HCT116 (cell line): ENCODE results near the gene CCDC158.

Experiments used
- CTCF ChIP-seq, 3 experiments: fragments of 200-600 bp in 1 of 3; sonication (generic) in 1 of 3; IDR thresholded peaks in 2 of 3; conservative IDR thresholded peaks in 1 of 3; 2 replicates each; pipeline ENCODE4 v1.5.1; 2012 to 2017; ENCODE audit warnings: low read depth in 2 of 3, low read length in 2 of 3, antibody characterized with exemption in 1 of 3, borderline replicate concordance in 1 of 3, control low read depth in 1 of 3, mild to moderate bottlenecking in 1 of 3, mixed read lengths in 1 of 3, mixed run types in 1 of 3, moderate library complexity in 1 of 3; ENCODE audit not compliant: insufficient read depth in 1 of 3
- ELF1 ChIP-seq: IDR thresholded peaks from 2 replicates; pipeline ENCODE4 v1.6.1; 2012; ENCODE audit warnings: low read depth, borderline replicate concordance
- EZH2phosphoT487 ChIP-seq: fragments of 200-600 bp; IDR thresholded peaks from 2 replicates; pipeline ENCODE4 v1.6.1; 2018; ENCODE audit warnings: antibody characterized with exemption, borderline replicate concordance
- POLR2A ChIP-seq: IDR thresholded peaks from 2 replicates; pipeline ENCODE4 v1.7.0; 2011; ENCODE audit warnings: borderline replicate concordance; ENCODE audit not compliant: insufficient read depth, insufficient read length; ENCODE audit errors: extremely low read depth
- POLR2AphosphoS5 ChIP-seq: IDR thresholded peaks from 2 replicates; pipeline ENCODE4 v1.6.1; 2011; ENCODE audit warnings: mild to moderate bottlenecking, low read depth, low read length, moderate library complexity
- RAD21 ChIP-seq: IDR thresholded peaks from 2 replicates; pipeline ENCODE4 v1.6.1; 2012; ENCODE audit warnings: low read depth, mild to moderate bottlenecking
- SP1 ChIP-seq: IDR thresholded peaks from 2 replicates; pipeline ENCODE4 v1.6.1; 2012; ENCODE audit warnings: low read depth
- YY1 ChIP-seq: IDR thresholded peaks from 2 replicates; pipeline ENCODE4 v1.6.1; 2011; ENCODE audit warnings: low read length, low read depth, moderate library complexity, mild to moderate bottlenecking; ENCODE audit not compliant: insufficient replicate concordance; ENCODE audit errors: extremely low read depth

- TF ChIP-seq RAD21 (no peak), POLR2A (no peak), CTCF (IDR thresholded peaks at IDR 0.05 in 2 of 3, conservative IDR thresholded peaks at IDR 0.05 in 1 of 3; ENCODE audit: borderline replicate concordance in 1 of 3, insufficient read depth in 1 of 3, low read depth in 2 of 3, low read length in 2 of 3) (no peak), POLR2AphosphoS5 (no peak), SP1 (no peak), EZH2phosphoT487 (no peak), ELF1 (no peak), YY1 (no peak)
Observed at GRCh38 chr4:76441881-76442280, 20.9 kb upstream of the CCDC158 start.
